Measurements from ENCODE around the gene TRAF7.

- TF ChIP-seq CTCF (IDR thresholded peaks at IDR 0.05) (no peak), EZH2 (IDR thresholded peaks at IDR 0.05; ENCODE audit: borderline replicate concordance, insufficient read depth, low read depth, low read length, poor library complexity, severe bottlenecking) (no peak)
These were observed 28.1 kb downstream of the TRAF7 start for GRCh38 chr16:2183671-2184070.
